AG04450 (cell line): ENCODE results near the gene ZCCHC4. TPM values are rescaled to one million over a fixed set of nuclear protein-coding genes. Genes with fewer than 3 reads are reported as not detected.
A peak's percentile ranks its signal among the peaks of the same experiment; 100 is the strongest.
"Not testable (repeated sequence)": the region's sequence is repeated elsewhere in the genome, so short reads cannot be mapped to it uniquely, and the experiment has no call there.

ENCODE experiments used
- CTCF ChIA-PET: fragments of 300-600, 350-600 bp; formaldehyde crosslinking; extraction: SDS; loops from one replicate; lab custom pipeline; 2022; ENCODE audit warnings: antibody characterized with exemption, inconsistent platforms; lab: Charles Lee
- POLR2A ChIA-PET: fragments of 350-600 bp; formaldehyde crosslinking; extraction: SDS; loops from one replicate; lab custom pipeline; 2021; ENCODE audit warnings: antibody characterized with exemption, inconsistent platforms; lab: Yijun Ruan, JAX
- DNase-seq: peaks from one replicate; pipeline ENCODE4 v3.0.0-alpha.2; 2011; ENCODE audit warnings: low read depth, low spot score
- H3K27ac ChIP-seq: one replicate; pipeline ENCODE4 v1.5.1; 2012; ENCODE audit warnings: low read depth, low read length, control low read depth
- H3K27me3 ChIP-seq: one replicate; pipeline ENCODE4 v1.6.0; 2012; ENCODE audit warnings: low read length; ENCODE audit not compliant: control insufficient read depth, insufficient read depth
- H3K4me3 ChIP-seq: 2 replicates; pipeline ENCODE4 v1.5.1; 2011; ENCODE audit warnings: mild to moderate bottlenecking, low read depth, low read length, control low read depth
- H3K9me3 ChIP-seq: 2 replicates; pipeline ENCODE4 v1.5.1; 2012; ENCODE audit warnings: low read length; ENCODE audit not compliant: control insufficient read depth, insufficient read depth
- polyA plus RNA-seq: library from polyadenylated mRNA; depleted of rRNA; stranded (reverse); fragments of >200 nt; gene quantifications from 2 replicates; pipeline ENCODE4 v1.2.3, GENCODE V29; 2011
- TF ChIP-seq, protein P1 (sequence below): IDR thresholded peaks from 2 replicates; pipeline ENCODE4 v1.5.1; 2011; ENCODE audit warnings: low read depth, low read length, control low read depth, inconsistent platforms

ZCCHC4 gene
- polyA plus RNA-seq, 1 experiment = 13.1 TPM

- ChIA-PET CTCF (interaction anchor here (0.7 to 5.4 kb wide), 11 partner anchors 9 to 400 kb away, joined by 3 to 78 read pairs (median 19); partner anchors contain the start of genes ANAPC4 and ZCCHC4), POLR2A (no interaction called here)
- TF ChIP-seq, protein P1, sequence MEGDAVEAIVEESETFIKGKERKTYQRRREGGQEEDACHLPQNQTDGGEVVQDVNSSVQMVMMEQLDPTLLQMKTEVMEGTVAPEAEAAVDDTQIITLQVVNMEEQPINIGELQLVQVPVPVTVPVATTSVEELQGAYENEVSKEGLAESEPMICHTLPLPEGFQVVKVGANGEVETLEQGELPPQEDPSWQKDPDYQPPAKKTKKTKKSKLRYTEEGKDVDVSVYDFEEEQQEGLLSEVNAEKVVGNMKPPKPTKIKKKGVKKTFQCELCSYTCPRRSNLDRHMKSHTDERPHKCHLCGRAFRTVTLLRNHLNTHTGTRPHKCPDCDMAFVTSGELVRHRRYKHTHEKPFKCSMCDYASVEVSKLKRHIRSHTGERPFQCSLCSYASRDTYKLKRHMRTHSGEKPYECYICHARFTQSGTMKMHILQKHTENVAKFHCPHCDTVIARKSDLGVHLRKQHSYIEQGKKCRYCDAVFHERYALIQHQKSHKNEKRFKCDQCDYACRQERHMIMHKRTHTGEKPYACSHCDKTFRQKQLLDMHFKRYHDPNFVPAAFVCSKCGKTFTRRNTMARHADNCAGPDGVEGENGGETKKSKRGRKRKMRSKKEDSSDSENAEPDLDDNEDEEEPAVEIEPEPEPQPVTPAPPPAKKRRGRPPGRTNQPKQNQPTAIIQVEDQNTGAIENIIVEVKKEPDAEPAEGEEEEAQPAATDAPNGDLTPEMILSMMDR = no peak
- H3K27ac ChIP-seq = no peak overlapping the region
- no peaks in the 10 kb centered on the region for H3K9me3 ChIP-seq
- H3K27me3 ChIP-seq = no peaks in the 10 kb centered on the region
- no peak overlapping the region for H3K4me3 ChIP-seq
- DNase-seq = no peak
Observed at GRCh38 chr4:25368315-25368714, 55.7 kb downstream of the ZCCHC4 start.

DNA sequence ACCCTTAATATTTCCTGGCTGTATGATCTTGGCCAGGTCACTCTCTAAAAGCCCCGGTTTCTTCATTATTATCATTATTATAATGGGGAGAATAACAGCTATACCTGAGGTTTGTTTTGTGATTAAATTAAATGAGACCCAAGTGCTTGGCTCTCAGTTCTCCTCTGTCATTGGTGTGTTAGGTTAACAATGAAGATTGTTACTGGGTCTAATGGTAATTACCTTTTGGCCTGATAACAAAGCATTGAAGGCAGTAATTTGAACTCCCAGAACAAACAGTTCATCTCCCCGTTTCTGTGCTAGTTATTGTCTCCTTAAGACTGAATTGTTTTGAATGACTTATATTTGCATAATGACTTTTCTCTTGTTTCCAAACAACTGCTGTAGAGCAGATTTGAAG lies 57.7 kb downstream of the ZCCHC4 start:
- TF ChIP-seq, protein P1 = no peak
- Histone ChIP-seq H3K27me3 (no peaks in the 10 kb centered on the region), H3K9me3 (no peaks in the 10 kb centered on the region), H3K4me3 (no peak overlapping the region), H3K27ac (no peak overlapping the region)
- ChIA-PET POLR2A (no interaction called here), CTCF (interaction anchor here (1.0 kb wide), 1 partner anchor 58 kb away, joined by 4 read pairs; the partner anchor contains the start of gene ZCCHC4)
- no peak for DNase-seq

DNA sequence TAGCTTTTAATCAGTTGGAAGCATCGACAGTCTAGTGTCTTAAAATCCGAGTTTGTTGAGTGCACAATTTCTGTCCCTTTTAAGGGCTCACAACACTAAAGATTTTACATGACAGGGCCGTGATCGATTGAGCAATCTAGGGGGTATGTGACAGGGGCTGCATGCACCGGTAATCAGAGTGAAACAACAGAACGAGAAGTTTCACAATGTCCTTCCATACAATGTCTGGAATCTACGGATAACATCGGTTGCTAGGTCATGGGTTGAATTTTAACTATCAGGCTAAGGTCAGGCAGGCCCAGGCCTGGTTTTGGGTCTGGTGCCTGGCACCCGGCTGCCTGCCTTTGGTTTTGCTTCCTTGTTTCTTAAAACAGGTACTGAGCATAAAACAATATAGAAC lies 60.0 kb downstream of the ZCCHC4 start:
- POLR2A ChIA-PET, H3K27me3 ChIP-seq, H3K4me3 ChIP-seq, DNase-seq, H3K9me3 ChIP-seq, H3K27ac ChIP-seq: not testable (repeated sequence)
- CTCF ChIA-PET = interaction anchor here (0.8 kb wide), 1 partner anchor 60 kb away, joined by 3 read pairs; the partner anchor contains the start of gene ZCCHC4

GRCh38 chr4:25376754-25377571 lies 64.4 kb downstream of the ZCCHC4 start, which contains the start of gene ANAPC4:
Gene ANAPC4 (plus strand): TSS chr4:25377263. CDS start chr4:25377428, 165 bp downstream.
- H3K27me3 ChIP-seq = no peaks in the 10 kb centered on the region
- H3K4me3 ChIP-seq = peak within 1 kb of the TSS; percentile 92
- POLR2A ChIA-PET = interaction anchor here (0.6 kb wide), 1 partner anchor 10 kb away, joined by 6 read pairs; no protein-coding TSS in a partner anchor
- peak within 1 kb of the TSS; percentile 31 for H3K27ac ChIP-seq
- peak; percentile 71 for DNase-seq
- no peaks in the 10 kb centered on the region; the same call in 1 of the 2 replicates for H3K9me3 ChIP-seq
- TF ChIP-seq, protein P1 = 0 out of 2 replicates have a peak, but pooled peaks have one; percentile 7
- CTCF ChIA-PET = interaction anchor here (1.0 to 2.9 kb wide), 3 partner anchors 10 to 65 kb away, joined by 4 to 19 read pairs (median 10); no protein-coding TSS in a partner anchor

DNA sequence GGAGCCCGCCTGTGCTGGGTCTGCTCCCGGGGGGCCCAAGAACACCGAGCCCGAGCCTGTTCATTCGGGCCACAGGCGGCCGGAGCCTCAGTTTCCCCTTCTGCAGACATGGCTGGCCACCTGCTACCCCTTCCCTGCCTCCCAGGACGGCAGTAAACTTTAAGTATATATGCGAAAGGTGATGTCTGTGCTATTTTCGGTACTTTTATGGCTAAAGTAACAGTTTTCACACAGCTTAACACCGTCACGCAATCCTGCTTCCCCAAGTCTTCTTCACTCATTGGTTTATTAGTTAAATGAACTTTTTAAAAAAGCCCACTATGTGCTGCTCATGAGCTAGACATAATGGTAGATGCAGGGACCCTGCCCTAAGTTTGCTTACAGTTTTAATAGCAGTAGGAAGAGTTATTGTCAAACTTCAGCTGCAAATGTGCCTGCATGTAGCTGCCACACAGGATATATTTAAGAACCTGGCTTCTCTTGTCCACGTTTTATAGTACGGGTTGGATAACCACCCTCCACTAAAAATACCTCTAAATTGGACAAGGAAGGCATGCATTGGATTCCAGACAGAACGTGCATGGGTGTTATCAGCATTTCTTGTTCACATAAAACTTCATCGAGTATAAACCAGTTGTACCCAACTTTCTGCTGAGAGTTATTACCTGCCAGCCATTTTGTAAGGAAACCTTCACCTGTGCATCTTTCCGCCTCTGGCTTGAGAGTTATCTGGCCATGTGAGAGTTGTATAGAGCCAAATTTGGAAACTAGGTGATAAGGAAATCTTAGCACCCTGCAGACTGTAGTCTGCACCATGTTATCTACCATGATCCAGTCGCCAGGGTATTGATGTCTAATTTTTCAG lies 65.2 kb downstream of the ZCCHC4 start:
- ChIA-PET POLR2A (no interaction called here), CTCF (interaction anchor here (1.0 to 2.9 kb wide), 3 partner anchors 10 to 66 kb away, joined by 4 to 19 read pairs (median 10); no protein-coding TSS in a partner anchor)

More for the DNA sequence above, 65.2 kb downstream of the ZCCHC4 start:
- no peak overlapping the region for H3K27ac ChIP-seq
- no peak for DNase-seq
- H3K9me3 ChIP-seq = no peaks in the 10 kb centered on the region; the same call in 1 of the 2 replicates
- no peaks in the 10 kb centered on the region for H3K27me3 ChIP-seq
- TF ChIP-seq, protein P1 = no peak
- H3K4me3 ChIP-seq = peak overlapping the region; percentile 92
